Fibroblast of lung (primary cell): ENCODE data around the gene MCFD2. TPM values are rescaled to one million over a fixed set of nuclear protein-coding genes. Genes with fewer than 3 reads are reported as not detected.

Source experiments
- DNase-seq, 2 donors: peaks; one replicate each; pipeline versions ENCODE4 v3.0.0 to v3.0.0-alpha.2; 2010; ENCODE audit warnings: low read depth in 2 of 2
- H2AFZ ChIP-seq: 2 replicates; pipeline ENCODE4 v1.5.1; 2012; ENCODE audit warnings: low read length, control low read depth, inconsistent platforms
- H3K27ac ChIP-seq: 2 replicates; pipeline ENCODE4 v1.5.1; 2011; ENCODE audit warnings: low read length, control low read depth; ENCODE audit not compliant: insufficient read depth
- H3K27me3 ChIP-seq: 2 replicates; pipeline ENCODE4 v1.5.1; 2011; ENCODE audit warnings: mild to moderate bottlenecking, low read length; ENCODE audit not compliant: control insufficient read depth, insufficient read depth
- H3K36me3 ChIP-seq: 2 replicates; pipeline ENCODE4 v1.5.1; 2011; ENCODE audit warnings: low read length; ENCODE audit not compliant: control insufficient read depth, insufficient read depth
- H3K4me1 ChIP-seq: 2 replicates; pipeline ENCODE4 v1.5.1; 2011; ENCODE audit warnings: low read length; ENCODE audit not compliant: control insufficient read depth, insufficient read depth; ENCODE audit errors: extremely low read depth
- H3K4me2 ChIP-seq: 2 replicates; pipeline ENCODE4 v1.5.1; 2011; ENCODE audit warnings: low read length, control low read depth; ENCODE audit not compliant: insufficient read depth; ENCODE audit errors: extremely low read depth
- H3K4me3 ChIP-seq, 4 experiments: fragments of 200-600 bp in 1 of 4; sonication (generic) in 1 of 4; replicated peaks in 1 of 4; 2 replicates each; pipeline ENCODE4 v1.5.1; 2011 to 2016; ENCODE audit warnings: low read length in 4 of 4, low read depth in 3 of 4, mild to moderate bottlenecking in 3 of 4, control low read depth in 2 of 4, inconsistent platforms in 1 of 4, mixed read lengths in 1 of 4; ENCODE audit not compliant: insufficient read depth in 1 of 4; ENCODE audit errors: control extremely low read depth in 1 of 4
- H3K79me2 ChIP-seq: 2 replicates; pipeline ENCODE4 v1.5.1; 2012; ENCODE audit warnings: mild to moderate bottlenecking, low read length, inconsistent platforms; ENCODE audit not compliant: control insufficient read depth, insufficient read depth
- H3K9ac ChIP-seq: 2 replicates; pipeline ENCODE4 v1.5.1; 2011; ENCODE audit warnings: mild to moderate bottlenecking, low read length, control low read depth; ENCODE audit not compliant: insufficient read depth
- H3K9me3 ChIP-seq: 2 replicates; pipeline ENCODE4 v1.5.1; 2012; ENCODE audit warnings: low read depth, low read length; ENCODE audit not compliant: control insufficient read depth, insufficient read depth
- H4K20me1 ChIP-seq: 2 replicates; pipeline ENCODE4 v1.5.1; 2011; ENCODE audit warnings: low read length; ENCODE audit not compliant: control insufficient read depth, insufficient read depth; ENCODE audit errors: extremely low read depth
- CTCF ChIP-seq, 2 donors: IDR thresholded peaks in 1 of 2; conservative IDR thresholded peaks in 1 of 2; 1 replicate in 1 of 2; 2 replicates in 1 of 2; pipeline ENCODE4 v1.5.1; 2011 to 2012; ENCODE audit warnings: low read length in 2 of 2, control low read depth in 1 of 2, inconsistent platforms in 1 of 2, low read depth in 1 of 2, mild to moderate bottlenecking in 1 of 2
- EZH2 ChIP-seq: IDR thresholded peaks from 2 replicates; pipeline ENCODE4 v1.5.1; 2012; ENCODE audit warnings: low read length, control low read depth, mild to moderate bottlenecking; ENCODE audit errors: missing control alignments
- polyA plus RNA-seq, 2 donors: library from polyadenylated mRNA; depleted of rRNA in 1 of 2; stranded (reverse) in 1 of 2; unstranded in 1 of 2; fragments of >200 nt; gene quantifications; 2 replicates each; pipeline ENCODE4 v1.2.1, GENCODE V29; 2011 to 2012; ENCODE audit warnings: missing spikeins in 1 of 2
- total RNA-seq: library from RNA; depleted of rRNA; stranded (reverse); fragments of >200 nt; gene quantifications from 2 replicates; pipeline ENCODE4 v1.2.1, GENCODE V29; 2014

The MCFD2 gene
- total and polyA plus RNA-seq, 2 donors (not counting 1 experiment from before 2014, with no cell fraction given), result 151 to 328 TPM

DNA sequence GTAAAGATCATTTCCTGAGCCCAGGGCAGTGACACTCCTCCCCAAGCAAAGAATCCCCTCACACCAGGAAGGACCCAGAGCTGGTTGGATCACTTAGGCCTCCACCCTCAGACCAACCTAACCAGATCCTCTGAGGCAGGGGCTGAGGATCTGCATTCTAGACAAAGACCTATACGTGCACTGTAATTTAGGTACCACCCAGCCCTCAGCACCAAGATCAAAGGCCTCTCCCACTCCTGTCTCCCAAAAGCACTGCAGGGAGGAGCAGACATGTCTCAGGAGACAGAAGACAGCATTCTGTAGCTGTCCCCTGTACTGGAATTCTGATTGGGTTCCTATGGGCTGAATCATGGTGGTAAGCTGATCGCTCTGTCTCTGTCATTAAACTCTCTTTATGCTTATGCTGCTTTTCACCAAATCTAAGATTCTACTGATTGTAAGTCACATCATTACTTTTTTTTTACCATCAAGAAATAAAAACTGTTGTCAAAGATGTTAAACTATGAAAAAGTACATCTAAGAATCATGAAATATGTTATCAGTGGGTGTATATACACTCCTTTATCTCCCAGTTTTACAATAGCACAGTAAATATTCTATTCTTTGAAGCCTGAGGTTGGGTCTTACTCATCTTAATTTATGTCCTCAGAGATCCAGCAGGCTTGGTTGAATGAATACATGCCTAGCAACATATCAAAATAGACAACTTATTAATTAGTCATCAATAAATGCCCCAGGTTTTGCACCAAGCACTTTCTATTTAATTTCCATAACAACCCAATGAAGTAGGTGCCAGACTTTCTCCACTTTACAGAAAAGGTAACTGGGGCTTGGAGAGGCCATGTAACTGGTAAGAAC lies 28.3 kb downstream of the MCFD2 start:
- DNase-seq, result peak; percentile 12 to 87
- H3K27ac ChIP-seq, result peak overlapping the region; percentile 31
- no peaks in the 10 kb centered on the region for H4K20me1 ChIP-seq
- peaks cover 31% of the 10 kb centered on the region for H3K4me1 ChIP-seq
- H2AFZ ChIP-seq, result no peak overlapping the region
- H3K27me3 ChIP-seq, result no peaks in the 10 kb centered on the region
- no peak overlapping the region for H3K9ac ChIP-seq
- no peak overlapping the region for H3K4me3 ChIP-seq
- TF ChIP-seq EZH2 (no peak), CTCF (conservative IDR thresholded peaks at IDR 0.05 in 1 of 2, IDR thresholded peaks at IDR 0.05 in 1 of 2; ENCODE audit: low read depth in 1 of 2, low read length in 2 of 2) (no peak)
- H3K79me2 ChIP-seq, result no peaks in the 10 kb centered on the region
- no peaks in the 10 kb centered on the region for H3K36me3 ChIP-seq
- no peak overlapping the region for H3K4me2 ChIP-seq
- no peaks in the 10 kb centered on the region for H3K9me3 ChIP-seq

GRCh38 chr2:46886268-46887027 lies 29.2 kb downstream of the MCFD2 start:
- Histone ChIP-seq H2AFZ (no peak overlapping the region), H3K27me3 (no peaks in the 10 kb centered on the region), H3K4me2 (no peak overlapping the region), H3K36me3 (no peaks in the 10 kb centered on the region), H3K9me3 (no peaks in the 10 kb centered on the region), H3K79me2 (no peaks in the 10 kb centered on the region), H3K9ac (no peak overlapping the region), H3K4me3 (no peak overlapping the region), H4K20me1 (no peaks in the 10 kb centered on the region), H3K27ac (peak overlapping the region; percentile 73), H3K4me1 (peaks cover 38% of the 10 kb centered on the region)
- no peak for DNase-seq
- TF ChIP-seq CTCF (conservative IDR thresholded peaks at IDR 0.05 in 1 of 2, IDR thresholded peaks at IDR 0.05 in 1 of 2; ENCODE audit: low read depth in 1 of 2, low read length in 2 of 2), result no peak
- TF ChIP-seq EZH2, result no peak

DNA sequence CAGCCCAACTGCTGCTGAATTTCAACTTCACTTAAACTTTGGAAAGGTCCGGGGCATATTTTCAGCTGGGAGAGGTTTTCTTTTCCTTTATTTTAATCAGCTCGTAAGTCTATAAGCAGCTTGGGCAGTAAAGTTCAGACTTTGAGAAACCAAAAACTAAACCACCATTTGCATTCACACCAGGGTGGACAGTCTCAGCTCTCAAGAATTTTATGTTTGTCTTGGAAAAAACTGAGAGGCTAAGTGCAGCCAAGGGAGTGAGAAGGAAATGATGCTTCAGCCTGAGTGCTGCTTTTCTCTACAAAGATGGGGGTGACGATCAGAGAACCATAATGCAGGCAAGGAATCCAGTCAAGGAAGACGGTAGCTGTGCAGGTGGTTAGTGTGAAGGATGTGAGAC lies 30.2 kb downstream of the MCFD2 start:
- peak overlapping the region; percentile 73 for H3K27ac ChIP-seq
- H3K4me1 ChIP-seq, result peaks cover 42% of the 10 kb centered on the region
- peak overlapping the region; percentile 57 for H2AFZ ChIP-seq

More for the DNA sequence above, 30.2 kb downstream of the MCFD2 start:
- H3K9ac ChIP-seq, result no peak overlapping the region
- no peaks in the 10 kb centered on the region for H4K20me1 ChIP-seq
- H3K9me3 ChIP-seq, result no peaks in the 10 kb centered on the region
- TF ChIP-seq EZH2 (no peak), CTCF (conservative IDR thresholded peaks at IDR 0.05 in 1 of 2, IDR thresholded peaks at IDR 0.05 in 1 of 2; ENCODE audit: low read depth in 1 of 2, low read length in 2 of 2) (no peak)
- H3K4me2 ChIP-seq, result peak overlapping the region; percentile 26
- DNase-seq, result peak; percentile 50 to 87
- H3K36me3 ChIP-seq, result no peaks in the 10 kb centered on the region
- H3K4me3 ChIP-seq, result no peak overlapping the region
- no peaks in the 10 kb centered on the region for H3K79me2 ChIP-seq
- H3K27me3 ChIP-seq, result no peaks in the 10 kb centered on the region
